Stomach (tissue), 4 donors: ENCODE results near the gene DPYSL5.

Experiments
- CTCF ChIP-seq, 7 experiments: fragments of 450-650 bp in 4 of 7; fragments of 200-600 bp in 3 of 7; sonication (generic) in 3 of 7; IDR thresholded peaks; one replicate each; pipeline ENCODE4 v1.5.1; 2016 to 2019; ENCODE audit warnings: antibody characterized with exemption in 7 of 7, control low read depth in 2 of 7, mild to moderate bottlenecking in 1 of 7
- EP300 ChIP-seq: sonication (generic); formaldehyde crosslinking; IDR thresholded peaks from one replicate; pipeline ENCODE4 v1.6.1; 2017; ENCODE audit warnings: antibody characterized with exemption
- POLR2A ChIP-seq, 4 donors: fragments of 450-650 bp; IDR thresholded peaks; one replicate each; pipeline ENCODE4 v1.6.1; 2016; ENCODE audit warnings: antibody characterized with exemption in 4 of 4, control low read depth in 2 of 4, mild to moderate bottlenecking in 1 of 4, moderate library complexity in 1 of 4
- POLR2AphosphoS5 ChIP-seq, 3 donors: sonication (generic); formaldehyde crosslinking; IDR thresholded peaks; one replicate each; pipeline ENCODE4 v1.6.1; 2016; ENCODE audit warnings: antibody characterized with exemption in 3 of 3

DNA sequence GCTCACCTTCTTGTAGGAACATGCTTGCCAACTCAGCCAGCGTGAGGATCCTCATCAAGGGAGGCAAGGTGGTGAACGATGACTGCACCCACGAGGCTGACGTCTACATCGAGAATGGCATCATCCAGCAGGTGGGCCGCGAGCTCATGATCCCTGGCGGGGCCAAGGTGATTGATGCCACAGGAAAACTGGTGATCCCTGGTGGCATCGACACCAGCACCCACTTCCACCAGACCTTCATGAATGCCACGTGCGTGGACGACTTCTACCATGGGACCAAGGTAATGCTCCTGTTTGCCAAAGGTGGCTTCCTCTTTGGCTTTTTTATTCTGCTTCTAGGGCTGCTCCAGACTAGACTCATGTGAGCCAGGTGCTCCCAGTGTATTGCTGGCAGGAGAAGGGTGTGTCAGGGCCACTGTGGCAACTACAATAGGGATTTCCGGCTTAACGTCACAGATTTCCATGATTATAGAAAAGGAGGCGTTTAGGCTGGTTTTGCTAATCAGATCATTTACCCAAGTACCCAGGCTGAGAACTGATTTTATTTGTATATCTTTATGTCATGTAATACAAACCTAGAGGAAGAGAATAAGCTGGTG lies 50.6 kb downstream of the DPYSL5 start:
- TF ChIP-seq POLR2A (IDR thresholded peaks at IDR 0.05) = no peak
- TF ChIP-seq CTCF (IDR thresholded peaks at IDR 0.05) = no peak
- no peak for TF ChIP-seq POLR2AphosphoS5 (IDR thresholded peaks at IDR 0.05)
- no peak for TF ChIP-seq EP300
